ENCODE data around the gene CTSA. TPM values are rescaled to one million over a fixed set of nuclear protein-coding genes. Genes with fewer than 3 reads are reported as not detected.

Gene CTSA
- total RNA-seq: 100 to 1,000 TPM in 1 of 4 donors, 10 to 100 TPM in 3; 42.7 to 103 (median 51.3) TPM

- H3K9me3 ChIP-seq: no peaks in the 10 kb centered on the region
- peak; percentile 94 to 96 for DNase-seq
- 2% methylated on average over 29 to 32 of the region's 78 CpGs for WGBS, 2 donors
- H3K36me3 ChIP-seq: peaks cover 0 to 9% of the 10 kb centered on the region in 2 donors
- H3K4me3 ChIP-seq (replicated peaks in 1 of 3): peak within 1 kb of the TSS; percentile 16 to 81 (median 67)
- peaks cover 10 to 24% of the 10 kb centered on the region in 2 donors for H3K4me1 ChIP-seq
- H3K27me3 ChIP-seq: no peaks in the 10 kb centered on the region
- intact Hi-C loops (cut with DNase I): loop anchor here (5.0 kb wide), 1 partner anchor 41 kb away; the partner anchor contains the start of gene PCIF1
- peak; percentile 14 to 76 for TF ChIP-seq POLR2A (IDR thresholded peaks at IDR 0.05)
- no peak for TF ChIP-seq CTCF (IDR thresholded peaks at IDR 0.05)
- H3K27ac ChIP-seq: peak within 1 kb of the TSS; percentile 66 to 79 (median 68)
These were observed at the start of gene CTSA, which contains the start of gene NEURL2 for GRCh38 chr20:45890985-45891983. Gene CTSA (plus strand): TSS chr20:45891335. CDS start chr20:45891569, 234 bp downstream. Gene NEURL2 (minus strand): TSS chr20:45891208. CDS start chr20:45890991, 217 bp downstream.

DNA sequence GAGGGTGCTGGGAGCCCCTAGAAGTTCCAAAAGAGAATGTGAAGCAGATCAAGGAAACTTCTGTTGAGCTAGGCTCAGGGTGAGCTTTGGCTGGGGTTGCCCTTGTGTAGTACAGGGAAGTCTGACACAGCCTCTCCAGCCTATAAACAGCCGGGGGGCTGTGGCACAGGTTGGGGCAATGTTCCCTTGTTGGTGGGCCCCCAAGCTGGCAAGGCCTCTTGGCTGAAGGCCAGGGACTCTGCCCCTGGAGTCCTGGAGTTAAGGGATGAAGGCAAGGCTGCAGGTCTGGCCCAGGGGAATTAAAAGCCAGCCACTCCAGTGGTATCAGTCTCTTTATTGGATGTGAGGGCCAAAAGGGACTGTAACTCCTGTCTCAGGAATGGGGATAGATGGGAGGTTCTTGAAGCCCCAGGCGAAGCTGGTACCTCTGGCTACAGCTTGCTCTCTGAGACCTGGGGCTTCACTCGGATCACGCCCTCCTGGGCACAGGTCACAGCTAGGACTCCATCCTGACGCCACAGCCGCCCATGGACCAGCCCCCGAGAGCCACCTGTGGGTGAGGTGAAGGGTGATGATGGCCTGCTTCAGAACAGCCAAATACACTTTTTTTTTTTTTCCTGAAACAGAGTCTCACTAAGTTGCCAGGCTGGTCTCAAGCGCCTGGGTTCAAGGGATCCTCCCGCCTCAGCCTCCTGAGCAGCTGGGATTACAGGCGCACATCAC lies 49.6 kb upstream of the CTSA start:
- 82 to 88% methylated on average over 6 of the region's 10 CpGs for WGBS, 2 donors
- no peaks in the 10 kb centered on the region for H3K27me3 ChIP-seq
- no peak overlapping the region for H3K4me3 ChIP-seq (replicated peaks in 1 of 3)
- peaks cover 34 to 40% of the 10 kb centered on the region in 2 donors for H3K36me3 ChIP-seq
- H3K4me1 ChIP-seq: peaks cover 15 to 25% of the 10 kb centered on the region in 2 donors
- no peak for DNase-seq
- H3K9me3 ChIP-seq: no peaks in the 10 kb centered on the region
- intact Hi-C loops (cut with DNase I): no loop called here
- H3K27ac ChIP-seq: peak overlapping the region in 2 of 3 donors; percentile 47 to 59
- TF ChIP-seq CTCF (IDR thresholded peaks at IDR 0.05) (no peak), POLR2A (IDR thresholded peaks at IDR 0.05) (no peak)

DNA sequence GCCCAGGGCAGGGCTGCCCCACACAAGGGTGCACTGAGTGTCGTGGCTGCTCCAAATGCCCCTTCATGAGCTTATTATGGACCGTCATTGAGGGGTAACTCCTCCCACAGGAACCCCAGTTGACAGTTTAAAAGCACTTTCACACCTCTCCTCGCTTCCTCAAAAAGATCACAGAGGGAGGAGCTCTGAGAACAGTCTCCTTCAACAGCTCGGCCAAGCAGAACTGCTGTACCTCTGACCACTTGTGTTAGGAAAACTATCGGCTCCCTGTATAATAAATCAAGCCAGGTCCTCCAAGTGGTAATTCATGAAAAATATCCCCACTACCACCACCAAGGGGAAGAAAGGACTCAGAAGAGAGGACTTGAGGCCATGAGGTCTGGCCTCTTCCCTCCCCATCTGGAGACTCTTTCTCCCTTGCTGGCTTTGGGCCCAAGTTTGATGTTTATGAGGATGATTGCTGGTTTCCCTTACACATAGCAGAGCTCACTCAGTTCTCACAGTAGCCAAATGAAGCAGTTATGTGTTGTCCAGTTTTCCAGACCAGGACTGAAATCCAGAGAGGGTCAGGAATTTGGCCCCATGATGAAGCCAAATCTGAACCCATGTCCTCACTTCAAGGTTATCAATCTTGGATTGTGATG lies 48.8 kb upstream of the CTSA start:
- 13 to 16% methylated on average over 5 of the region's 5 CpGs for WGBS, 2 donors
- DNase-seq: peak; percentile 56 to 58
- intact Hi-C loops (cut with DNase I): no loop called here
- Histone ChIP-seq H3K9me3 (no peaks in the 10 kb centered on the region), H3K36me3 (peaks cover 34 to 44% of the 10 kb centered on the region in 2 donors), H3K4me3 (replicated peaks in 1 of 3) (no peak overlapping the region), H3K27me3 (no peaks in the 10 kb centered on the region), H3K27ac (peak overlapping the region; percentile 45 to 59 (median 47)), H3K4me1 (peaks cover 15 to 25% of the 10 kb centered on the region in 2 donors)
- TF ChIP-seq POLR2A (IDR thresholded peaks at IDR 0.05) (no peak), CTCF (IDR thresholded peaks at IDR 0.05) (peak in 1 of 6 experiments; percentile 19)

DNA sequence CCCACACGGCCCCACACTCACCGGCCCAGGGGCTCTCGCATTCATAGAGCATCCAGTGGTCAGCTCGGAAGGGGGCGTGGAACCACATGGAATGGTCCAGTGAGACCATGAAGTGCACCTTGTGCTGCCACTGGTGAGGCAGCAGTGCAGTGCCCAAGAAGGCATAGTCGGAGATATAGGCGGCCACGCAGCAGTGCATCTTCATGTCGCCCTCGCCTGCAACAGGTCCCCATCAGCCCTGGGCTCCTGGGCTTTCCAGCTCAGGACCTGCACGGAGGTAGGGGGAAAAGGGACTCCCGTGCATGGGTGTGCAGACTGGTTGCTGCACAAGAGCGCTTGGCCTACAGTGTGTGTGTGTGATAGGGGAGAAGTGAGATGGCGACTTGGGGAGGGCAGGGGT lies 47.6 kb upstream of the CTSA start:
- 96% methylated on average over 13 to 14 of the region's 14 CpGs for WGBS, 2 donors
- TF ChIP-seq POLR2A (IDR thresholded peaks at IDR 0.05) (no peak), CTCF (IDR thresholded peaks at IDR 0.05) (no peak)
- peaks cover 34 to 54% of the 10 kb centered on the region in 2 donors for H3K36me3 ChIP-seq
- H3K9me3 ChIP-seq: no peaks in the 10 kb centered on the region
- H3K4me3 ChIP-seq (replicated peaks in 1 of 3): no peak overlapping the region
- intact Hi-C loops (cut with DNase I): no loop called here
- peaks cover 15 to 25% of the 10 kb centered on the region in 2 donors for H3K4me1 ChIP-seq
- no peak for DNase-seq
- H3K27me3 ChIP-seq: no peaks in the 10 kb centered on the region
- H3K27ac ChIP-seq: peak overlapping the region in 1 of 3 donors; percentile 59

All from thyroid gland (tissue), 4 donors.